ENCODE results near the gene PRELID2.
"Not testable (repeated sequence)": the region's sequence is repeated elsewhere in the genome, so short reads cannot be mapped to it uniquely, and the experiment has no call there.

The PRELID2 gene

DNA sequence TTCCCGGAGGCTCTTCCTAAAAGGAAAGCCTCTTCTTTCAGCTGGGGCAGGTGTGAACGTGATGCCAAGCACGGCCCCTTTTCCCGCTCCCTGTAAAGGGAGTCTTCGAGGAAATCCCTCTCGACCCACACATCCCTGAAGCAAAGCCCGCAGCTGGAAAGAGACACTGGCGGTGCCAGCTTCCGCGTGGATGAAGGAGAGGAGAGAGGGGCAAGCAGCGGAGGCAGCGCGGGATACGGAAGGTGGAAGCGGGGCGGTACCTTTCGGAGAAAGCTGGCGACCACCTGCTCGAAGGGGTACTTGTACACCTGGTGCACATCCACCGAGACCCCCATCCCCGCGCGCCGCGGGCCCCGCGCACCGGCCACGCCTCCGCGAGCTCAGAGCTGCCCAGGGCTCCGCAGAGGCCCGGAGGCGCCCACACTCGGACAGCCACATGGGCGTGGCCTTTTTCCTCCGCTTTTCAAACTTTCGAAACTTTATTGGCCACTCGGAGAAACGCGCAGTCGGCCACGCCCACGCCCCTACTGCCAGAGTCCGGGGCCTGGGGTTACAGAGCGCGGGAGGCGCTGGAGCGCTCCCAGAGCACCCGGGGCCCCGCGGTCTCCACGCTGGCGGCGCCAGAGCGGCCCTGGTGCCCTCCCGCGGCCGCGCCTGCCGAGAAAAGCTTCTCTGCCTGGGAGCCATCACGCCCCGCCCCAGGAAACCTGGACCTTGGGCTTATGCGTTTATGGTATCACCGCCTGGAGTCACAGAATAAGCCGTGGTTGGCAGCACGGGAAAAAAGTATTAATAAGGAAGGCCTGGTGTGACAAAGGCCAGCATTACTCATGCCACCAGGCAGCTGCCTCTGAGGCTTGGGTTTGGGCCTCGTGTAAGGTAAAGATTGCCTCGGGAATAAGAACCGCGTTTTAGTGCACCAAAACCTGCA lies at the start of gene PRELID2:
Gene PRELID2, minus strand, starts transcription at position 426 of the 931 bp plus-strand sequence. Its CDS starts 91 bp downstream, at position 335.
- peak; percentile 52 for DNase-seq (ENCODE audit: low read depth)

GRCh38 chr5:145874765-145875164 lies 39.6 kb upstream of the PRELID2 start:
- no peak for DNase-seq (ENCODE audit: low read depth)

DNA sequence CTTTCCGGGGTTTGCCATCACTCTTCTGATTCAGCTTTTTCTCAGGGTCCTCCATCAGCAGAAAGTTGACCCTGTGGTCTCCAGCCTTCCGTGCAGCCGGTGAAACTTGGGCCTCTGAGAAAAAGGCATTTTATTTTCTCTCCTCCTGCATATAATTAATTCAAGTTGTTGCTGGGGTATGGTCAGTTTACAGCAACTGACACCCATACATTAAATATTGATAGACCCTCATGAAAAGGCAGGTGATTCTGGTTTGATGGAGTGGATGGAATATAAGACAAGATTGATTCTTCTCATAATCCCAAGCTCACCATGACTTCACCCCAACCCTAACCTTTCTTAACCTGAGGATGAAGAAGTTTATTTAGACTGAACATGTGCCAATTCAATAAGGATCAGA lies 37.8 kb upstream of the PRELID2 start, which contains the start of gene GRXCR2:
Gene GRXCR2, minus strand, starts transcription at position 101 of the 400 bp plus-strand sequence. Its CDS starts 46 bp downstream, at position 55.
- no peak for DNase-seq (ENCODE audit: low read depth)

DNA sequence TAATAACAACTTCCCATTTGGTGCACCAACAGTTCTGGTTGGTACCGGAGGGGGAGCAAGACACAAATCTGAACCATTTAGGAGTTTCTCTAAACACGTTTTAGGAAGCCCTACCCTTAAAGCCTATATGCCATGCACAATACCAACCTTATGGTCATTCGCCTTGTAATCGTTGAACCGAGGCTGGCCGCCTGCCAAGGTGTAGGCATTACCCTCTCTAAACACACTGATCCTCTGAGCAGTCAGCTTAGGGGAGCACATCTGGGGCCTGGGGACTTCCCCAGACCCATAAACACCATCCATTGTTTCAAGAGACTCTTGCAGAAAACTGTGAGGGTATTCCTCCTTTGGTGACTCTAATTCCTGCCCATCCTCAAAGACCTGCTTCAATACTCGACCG lies 37.3 kb upstream of the PRELID2 start:
- no peak for DNase-seq (ENCODE audit: low read depth)

DNA sequence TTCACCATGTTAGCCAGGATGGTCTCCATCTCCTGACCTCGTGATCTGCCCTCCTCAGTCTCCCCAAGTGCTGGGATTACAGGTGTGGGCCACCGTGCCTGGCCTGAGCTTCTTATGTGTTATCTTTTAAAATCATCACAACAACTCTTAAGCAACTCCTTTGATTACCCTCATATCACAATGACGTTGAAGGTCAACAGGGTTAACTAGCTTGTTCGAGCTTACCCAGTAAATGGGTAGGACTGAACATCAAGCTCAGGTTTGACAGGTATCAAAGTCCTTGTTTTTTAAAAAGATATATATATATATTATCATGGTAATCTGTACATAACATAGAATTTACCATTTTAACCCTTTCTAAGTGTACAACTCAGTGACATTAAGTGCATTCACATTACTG lies 34.6 kb upstream of the PRELID2 start:
- DNase-seq (ENCODE audit: low read depth), result no peak

- DNase-seq (ENCODE audit: low read depth), result no peak
These were observed 32.7 kb upstream of the PRELID2 start for GRCh38 chr5:145867806-145868205.

DNA sequence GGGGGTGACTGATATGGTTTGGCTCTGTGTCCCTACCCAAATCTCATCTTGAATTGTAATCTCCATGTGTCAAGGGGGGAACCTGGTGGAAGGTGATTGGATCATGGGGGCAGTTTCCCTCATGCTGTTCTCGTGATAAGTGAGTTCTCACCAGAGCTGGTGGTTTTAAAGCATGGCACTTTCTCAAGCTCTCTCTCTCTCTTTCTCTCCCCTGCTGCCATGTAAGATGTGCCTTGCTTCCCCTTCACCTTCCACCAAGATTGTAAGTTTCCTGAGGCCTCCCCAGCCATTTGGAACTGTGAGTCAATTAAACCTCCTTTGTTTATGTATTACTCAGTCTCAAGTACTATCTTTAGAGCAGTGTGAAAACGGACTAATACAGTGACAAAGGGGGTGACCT lies 29.3 kb upstream of the PRELID2 start:
- not testable (repeated sequence) for DNase-seq (ENCODE audit: low read depth)

DNA sequence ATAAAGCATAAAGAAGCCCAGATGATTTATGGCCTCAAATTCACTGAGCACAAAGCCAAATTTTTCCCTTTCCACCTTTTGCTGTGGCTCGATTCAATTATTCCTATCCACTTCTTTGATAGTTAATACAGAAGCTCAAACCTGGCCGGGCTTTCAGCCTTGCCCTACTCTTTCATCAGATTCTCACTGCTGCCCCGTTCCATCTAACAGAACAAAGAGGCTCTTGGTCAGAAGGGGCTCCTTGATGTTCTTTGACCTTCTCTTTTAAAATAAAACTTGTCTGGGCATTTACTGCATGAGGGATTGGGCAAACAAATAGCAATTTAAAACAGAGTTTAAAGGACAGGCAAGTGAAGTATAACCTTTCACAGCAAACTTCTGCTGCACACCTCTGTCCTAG lies 27.9 kb upstream of the PRELID2 start:
- no peak for DNase-seq (ENCODE audit: low read depth)

GRCh38 chr5:145859897-145860296 lies 24.8 kb upstream of the PRELID2 start:
- DNase-seq (ENCODE audit: low read depth), result no peak

- no peak for DNase-seq (ENCODE audit: low read depth)
These were observed 24.3 kb upstream of the PRELID2 start for GRCh38 chr5:145859453-145859852.

DNA sequence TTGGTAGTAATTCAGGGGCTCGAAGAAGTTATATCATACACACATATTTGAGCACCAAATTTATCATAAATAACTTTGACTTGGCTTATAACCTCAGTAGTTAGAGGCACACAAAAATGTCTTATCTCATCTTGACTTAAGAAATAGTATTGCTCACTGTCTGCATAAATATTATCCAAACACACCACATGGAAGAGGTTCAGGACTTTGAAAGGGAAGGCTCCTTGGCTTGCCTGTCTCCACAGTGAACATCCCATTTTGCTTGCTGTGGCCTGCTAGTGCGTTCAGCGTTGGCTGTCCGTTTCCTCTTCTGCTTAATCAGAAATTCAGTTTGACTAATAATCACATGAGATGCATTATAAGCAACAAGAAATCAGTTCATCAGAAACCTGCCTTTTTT lies 23.8 kb upstream of the PRELID2 start:
- DNase-seq (ENCODE audit: low read depth), result no peak

- peak; percentile 26 for DNase-seq (ENCODE audit: low read depth)
These were observed 21.2 kb upstream of the PRELID2 start for GRCh38 chr5:145856285-145856818.

DNA sequence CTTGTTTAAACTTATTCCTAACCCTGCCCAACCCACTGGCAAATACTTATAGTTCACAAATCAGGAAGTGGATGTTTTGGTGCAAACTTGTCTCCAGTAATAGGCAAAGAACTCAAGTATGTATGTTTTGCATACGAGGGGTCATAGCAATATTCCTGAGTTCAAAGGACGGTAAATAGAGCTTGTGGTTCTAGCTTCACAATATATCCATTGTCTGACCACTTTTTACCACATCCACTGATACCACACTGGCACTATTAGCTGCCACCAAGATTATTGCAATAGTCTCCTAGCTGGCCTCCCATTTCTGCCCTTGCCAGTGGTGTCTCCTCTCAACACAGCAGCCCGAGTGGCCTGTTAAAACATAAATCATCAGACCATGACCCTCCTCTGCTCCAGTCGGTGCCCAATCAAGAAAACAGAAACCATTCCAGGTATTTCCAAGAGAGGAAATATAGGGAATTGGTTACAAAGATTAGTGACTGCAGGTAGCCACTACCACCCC lies 20.7 kb upstream of the PRELID2 start:
- no peak for DNase-seq (ENCODE audit: low read depth)

GRCh38 chr5:145854651-145855258 lies 19.6 kb upstream of the PRELID2 start:
- no peak for DNase-seq (ENCODE audit: low read depth)

DNA sequence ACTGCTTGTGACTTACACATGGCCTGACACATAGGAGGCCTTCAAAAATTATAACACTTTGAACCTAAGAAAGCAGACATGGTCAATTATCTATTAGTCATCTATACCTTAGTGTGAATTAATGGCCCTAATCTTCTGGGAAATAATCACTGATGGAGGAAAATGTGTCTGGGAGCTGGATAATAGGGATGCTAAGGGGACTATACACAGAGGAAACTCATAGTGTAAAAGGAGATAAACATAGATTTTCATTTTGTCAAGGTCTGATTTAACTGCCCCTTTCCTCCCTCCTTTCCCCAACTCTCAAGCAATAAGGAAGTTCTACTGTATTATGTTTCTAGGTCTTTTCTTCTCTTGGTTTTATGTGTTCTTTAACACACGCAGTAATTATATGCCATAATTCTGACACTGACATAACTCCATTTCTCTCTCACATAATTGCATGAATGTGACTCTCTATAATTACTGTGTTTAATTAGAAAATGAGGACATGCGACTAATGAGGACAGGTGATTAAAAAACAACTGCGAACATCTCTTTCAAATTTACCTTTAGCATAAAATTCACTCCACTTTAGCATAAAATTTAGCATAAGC lies 18.7 kb upstream of the PRELID2 start:
- DNase-seq (ENCODE audit: low read depth), result no peak

DNA sequence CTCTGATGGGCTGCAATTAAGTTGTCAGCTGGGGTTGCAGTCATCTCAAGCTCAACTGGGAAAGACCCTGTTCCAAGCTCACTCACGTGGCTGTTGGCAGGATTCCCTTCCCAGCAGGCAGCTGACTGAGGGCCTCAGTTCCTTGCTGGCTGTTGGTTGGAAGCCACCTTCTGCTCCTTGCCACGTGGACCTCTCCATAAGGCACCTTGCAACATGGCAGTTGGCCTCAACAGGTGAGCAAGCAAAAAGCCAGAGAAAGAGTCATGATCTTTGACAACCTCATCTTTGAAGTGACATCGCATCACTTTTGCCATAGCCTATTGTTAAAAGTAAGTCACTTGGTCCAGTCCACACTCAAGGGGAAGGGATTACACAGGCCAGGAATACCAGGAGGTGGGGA lies 17.8 kb upstream of the PRELID2 start:
- DNase-seq (ENCODE audit: low read depth), result no peak

- no peak for DNase-seq (ENCODE audit: low read depth)
These were observed 13.7 kb upstream of the PRELID2 start for GRCh38 chr5:145848854-145849253.

GRCh38 chr5:145847499-145848497 lies 12.7 kb upstream of the PRELID2 start:
- no peak for DNase-seq (ENCODE audit: low read depth)

GRCh38 chr5:145846081-145846480 lies 10.9 kb upstream of the PRELID2 start:
- DNase-seq (ENCODE audit: low read depth), result no peak

GRCh38 chr5:145841299-145841698 lies 6.2 kb upstream of the PRELID2 start:
- no peak for DNase-seq (ENCODE audit: low read depth)
